H1 (cell line): ENCODE measurements around the gene SCN2B. TPM values are rescaled to one million over a fixed set of nuclear protein-coding genes. Genes with fewer than 3 reads are reported as not detected.

Experiments used
- CHD1 ChIP-seq: IDR thresholded peaks from 2 replicates; pipeline ENCODE4 v1.6.1; 2012; ENCODE audit warnings: low read depth, low read length, improper control_type of control experiment
- CHD7 ChIP-seq: fragments of 300-600 bp; sonication (generic); IDR thresholded peaks from 2 replicates; pipeline ENCODE4 v1.7.1; 2012; ENCODE audit warnings: low read length, moderate library complexity, mild to moderate bottlenecking, inconsistent platforms; ENCODE audit not compliant: insufficient replicate concordance
- CTBP2 ChIP-seq: IDR thresholded peaks from 2 replicates; pipeline ENCODE4 v1.7.0; 2011; ENCODE audit warnings: borderline replicate concordance, mild to moderate bottlenecking, moderate library complexity, mixed read lengths, low read length; ENCODE audit not compliant: insufficient read depth, insufficient read length
- PHF8 ChIP-seq: fragments of 200-600 bp; sonication (generic); conservative IDR thresholded peaks from 2 replicates; pipeline ENCODE4 v1.7.1; 2012; ENCODE audit warnings: low read depth, mild to moderate bottlenecking, inconsistent platforms, low read length, moderate library complexity
- SP4 ChIP-seq: IDR thresholded peaks from 2 replicates; pipeline ENCODE4 v1.6.1; 2012; ENCODE audit warnings: low read length, inconsistent platforms
- SUZ12 ChIP-seq: fragments of 200-600 bp; sonication (generic); IDR thresholded peaks from 2 replicates; pipeline ENCODE4 v1.6.1; 2012; ENCODE audit warnings: mild to moderate bottlenecking, inconsistent platforms, low read length, moderate library complexity, mixed read lengths
- polyA plus RNA-seq, 7 experiments: library from polyadenylated mRNA; depleted of rRNA in 3 of 7; stranded (reverse) in 5 of 7; unstranded in 2 of 7; fragments of >200 nt in 5 of 7; fragments of 200-250 nt in 2 of 7; gene quantifications; 1 replicate in 5 of 7; 2 replicates in 1 of 7; 4 replicates in 1 of 7; pipeline versions ENCODE4 v1.2.1 to v1.2.3, GENCODE V29; 2011 to 2013; ENCODE audit warnings: missing spikeins in 2 of 7, mixed read lengths in 2 of 7
- total RNA-seq: library from RNA; stranded (reverse); fragmentation: NEBNext Ultra II Directional; extraction: Animal tissue kit (Norgen Biotek cat#: 25700); gene quantifications from 2 replicates; pipeline ENCODE4 v1.2.1, GENCODE V29; 2021

Gene SCN2B
- total and polyA plus RNA-seq, 2 of the 8 experiments (the other 6 are each of a cell fraction or from before 2014, with no cell fraction given): 0.14 to 0.24 TPM

GRCh38 chr11:118213201-118213600, 36.8 kb upstream of the SCN2B start (continued):
- TF ChIP-seq CHD7: no peak
- no peak for TF ChIP-seq SUZ12
- no peak for TF ChIP-seq CTBP2
- TF ChIP-seq CHD1: no peak
- no peak for TF ChIP-seq PHF8
- TF ChIP-seq SP4: no peak
